HCT116 (cell line): ENCODE measurements around the gene NHERF2. TPM values are rescaled to one million over a fixed set of nuclear protein-coding genes. Genes with fewer than 3 reads are reported as not detected.

Experiments used
- ATAC-seq: fragments of 200-7000 bp; cut with Tn5 transposase; 2 replicates; pipeline ENCODE4 v1.9.1; 2020; ENCODE audit warnings: mild to moderate bottlenecking, moderate library complexity
- BruUV-seq: library from RNA; stranded (reverse); fragments of 400-500 nt; replicated peaks from 2 replicates; lab custom pipeline; 2021; lab: Mats Ljungman, UMichigan
- CTCF ChIA-PET: fragments of 300-600 bp; sonication (Branson Sonifier 250); formaldehyde crosslinking; loops from one replicate; lab custom pipeline; 2021; ENCODE audit warnings: antibody characterized with exemption; lab: Charles Lee
- POLR2A ChIA-PET: fragments of 300-600, 350-600 bp; sonication (Branson Sonifier 250); formaldehyde crosslinking; loops from one replicate; lab custom pipeline; 2021; ENCODE audit warnings: antibody characterized with exemption; lab: Charles Lee
- RAD21 ChIA-PET, 2 experiments: fragments of 300-600 bp; sonication (Branson Sonifier 250); formaldehyde crosslinking; loops; one replicate each; lab custom pipeline; 2023; ENCODE audit warnings: low total read pairs in 2 of 2; ENCODE audit not compliant: uncharacterized antibody in 2 of 2, unreplicated experiment in 2 of 2, low non-redundant PET in 1 of 2; lab: Charles Lee
- DNase-seq: peaks from one replicate; pipeline ENCODE4 v3.0.0-alpha.2; 2010; ENCODE audit warnings: low read depth, low spot score
- H2AFZ ChIP-seq: fragments of 200-600 bp; shearing (Covaris generic), sonication (generic); 2 replicates; pipeline ENCODE4 v1.6.1; 2017; ENCODE audit warnings: low read depth, mixed run types, mixed read lengths, antibody characterized with exemption, low read length; ENCODE audit not compliant: poor library complexity, severe bottlenecking
- H3K27ac ChIP-seq: 2 replicates; pipeline ENCODE4 v1.5.1; 2012; ENCODE audit warnings: low read depth, low read length
- H3K27me3 ChIP-seq: fragments of 200-600 bp; sonication (generic); 2 replicates; pipeline ENCODE4 v1.6.1; 2016; ENCODE audit warnings: mixed run types, low read length, mixed read lengths; ENCODE audit not compliant: insufficient read depth
- H3K36me3 ChIP-seq, 2 experiments: fragments of 200-500 bp in 1 of 2; fragments of 200-600 bp in 1 of 2; sonication (Bioruptor generic) in 1 of 2; sonication (generic) in 1 of 2; 2 replicates each; pipeline versions ENCODE4 v1.5.1 to v1.6.1; 2014 to 2016; ENCODE audit warnings: low read length in 2 of 2, inconsistent platforms in 1 of 2, mixed read lengths in 1 of 2, mixed run types in 1 of 2; ENCODE audit not compliant: insufficient read depth in 2 of 2, control insufficient read depth in 1 of 2
- H3K4me1 ChIP-seq, 2 experiments: fragments of 200-600 bp in 1 of 2; sonication (generic) in 1 of 2; 2 replicates each; pipeline versions ENCODE4 v1.5.1 to v1.6.1; 2012 to 2017; ENCODE audit warnings: low read length in 2 of 2, inconsistent platforms in 1 of 2, mild to moderate bottlenecking in 1 of 2, mixed read lengths in 1 of 2, mixed run types in 1 of 2, moderate library complexity in 1 of 2; ENCODE audit not compliant: insufficient read depth in 2 of 2, control insufficient read depth in 1 of 2
- H3K4me2 ChIP-seq: fragments of 200-600 bp; sonication (generic); 2 replicates; pipeline ENCODE4 v1.6.1; 2017; ENCODE audit warnings: mixed run types, low read length, mixed read lengths
- H3K4me3 ChIP-seq, 2 experiments: fragments of 200-600 bp in 1 of 2; sonication (generic) in 1 of 2; replicated peaks in 1 of 2; 2 replicates each; pipeline ENCODE4 v1.5.1; 2011 to 2016; ENCODE audit warnings: low read length in 2 of 2, control low read depth in 1 of 2, low read depth in 1 of 2, mild to moderate bottlenecking in 1 of 2, mixed read lengths in 1 of 2, mixed run types in 1 of 2
- H3K79me2 ChIP-seq: fragments of 200-600 bp; sonication (generic); 2 replicates; pipeline ENCODE4 v1.6.1; 2017; ENCODE audit warnings: mild to moderate bottlenecking, mixed run types, low read length, moderate library complexity, mixed read lengths; ENCODE audit not compliant: insufficient read depth
- H3K9ac ChIP-seq: fragments of 200-600 bp; sonication (generic); 2 replicates; pipeline ENCODE4 v1.6.1; 2016; ENCODE audit warnings: low read length, mixed read lengths
- H3K9me2 ChIP-seq: fragments of 200-600 bp; sonication (generic), shearing (Covaris generic); 2 replicates; pipeline ENCODE4 v1.6.1; 2017; ENCODE audit warnings: mixed run types, mild to moderate bottlenecking, moderate library complexity; ENCODE audit not compliant: insufficient read depth
- H3K9me3 ChIP-seq, 2 experiments: fragments of 200-500 bp in 1 of 2; fragments of 200-600 bp in 1 of 2; sonication (Bioruptor generic) in 1 of 2; sonication (generic) in 1 of 2; 2 replicates each; pipeline ENCODE4 v1.6.1; 2014 to 2017; ENCODE audit warnings: low read length in 2 of 2, mixed read lengths in 2 of 2, inconsistent platforms in 1 of 2, low read depth in 1 of 2, mild to moderate bottlenecking in 1 of 2, mixed run types in 1 of 2, moderate library complexity in 1 of 2; ENCODE audit not compliant: control insufficient read depth in 1 of 2, insufficient read depth in 1 of 2
- H4K20me1 ChIP-seq: fragments of 200-600 bp; sonication (generic), shearing (Covaris generic); 2 replicates; pipeline ENCODE4 v1.6.1; 2017; ENCODE audit warnings: mixed run types, mild to moderate bottlenecking, moderate library complexity; ENCODE audit not compliant: insufficient read depth
- ATF3 ChIP-seq: IDR thresholded peaks from 2 replicates; pipeline ENCODE4 v1.6.1; 2012
- CBX3 ChIP-seq: IDR thresholded peaks from 2 replicates; pipeline ENCODE4 v1.6.1; 2012; ENCODE audit warnings: low read depth
- CEBPB ChIP-seq: IDR thresholded peaks from 2 replicates; pipeline ENCODE4 v1.6.1; 2012; ENCODE audit warnings: low read depth
- ELF1 ChIP-seq: IDR thresholded peaks from 2 replicates; pipeline ENCODE4 v1.6.1; 2012; ENCODE audit warnings: low read depth, borderline replicate concordance
- EZH2 ChIP-seq: fragments of 200-600 bp; sonication (generic); IDR thresholded peaks from 2 replicates; pipeline ENCODE4 v1.6.1; 2017; ENCODE audit warnings: antibody characterized with exemption, mixed run types
- EZH2phosphoT487 ChIP-seq: fragments of 200-600 bp; IDR thresholded peaks from 2 replicates; pipeline ENCODE4 v1.6.1; 2018; ENCODE audit warnings: antibody characterized with exemption, borderline replicate concordance
- FOSL1 ChIP-seq: IDR thresholded peaks from 2 replicates; pipeline ENCODE4 v1.6.1; 2012; ENCODE audit warnings: low read depth
- JUND ChIP-seq: IDR thresholded peaks from 2 replicates; pipeline ENCODE4 v1.6.1; 2012
- MAX ChIP-seq: IDR thresholded peaks from 2 replicates; pipeline ENCODE4 v1.6.1; 2012
- POLR2A ChIP-seq: IDR thresholded peaks from 2 replicates; pipeline ENCODE4 v1.7.0; 2011; ENCODE audit warnings: borderline replicate concordance; ENCODE audit not compliant: insufficient read depth, insufficient read length; ENCODE audit errors: extremely low read depth
- POLR2AphosphoS5 ChIP-seq: IDR thresholded peaks from 2 replicates; pipeline ENCODE4 v1.6.1; 2011; ENCODE audit warnings: mild to moderate bottlenecking, low read depth, low read length, moderate library complexity
- RAD21 ChIP-seq: IDR thresholded peaks from 2 replicates; pipeline ENCODE4 v1.6.1; 2012; ENCODE audit warnings: low read depth, mild to moderate bottlenecking
- SIN3A ChIP-seq: IDR thresholded peaks from 2 replicates; pipeline ENCODE4 v1.6.1; 2012; ENCODE audit warnings: low read depth
- SP1 ChIP-seq: IDR thresholded peaks from 2 replicates; pipeline ENCODE4 v1.6.1; 2012; ENCODE audit warnings: low read depth
- SRF ChIP-seq: IDR thresholded peaks from 2 replicates; pipeline ENCODE4 v1.6.1; 2012; ENCODE audit warnings: low read depth
- TCF7L2 ChIP-seq: IDR thresholded peaks from 2 replicates; pipeline ENCODE4 v1.7.0; 2011; ENCODE audit warnings: borderline replicate concordance, inconsistent platforms; ENCODE audit not compliant: insufficient read depth, insufficient read length; ENCODE audit errors: extremely low read depth
- YY1 ChIP-seq: IDR thresholded peaks from 2 replicates; pipeline ENCODE4 v1.6.1; 2011; ENCODE audit warnings: low read length, low read depth, moderate library complexity, mild to moderate bottlenecking; ENCODE audit not compliant: insufficient replicate concordance; ENCODE audit errors: extremely low read depth
- ZBTB33 ChIP-seq: IDR thresholded peaks from 2 replicates; pipeline ENCODE4 v1.6.1; 2011; ENCODE audit warnings: mild to moderate bottlenecking, low read length, moderate library complexity; ENCODE audit not compliant: insufficient replicate concordance; ENCODE audit errors: extremely low read depth
- ZFX ChIP-seq: fragments of 450-650 bp; IDR thresholded peaks from 2 replicates; pipeline ENCODE4 v1.6.1; 2017
- intact Hi-C: fragments of 100-400 bp; cut with micrococcal nuclease; formaldehyde crosslinking; loops from 2 replicates; pipeline ENCODE4 v1.10.0; 2022
- total RNA-seq: library from RNA; stranded (reverse); gene quantifications from one replicate; pipeline ENCODE4 v1.2.1, GENCODE V29; 2021; ENCODE audit not compliant: unreplicated experiment

NHERF2 gene
- total RNA-seq, 1 experiment from 2014 or later, result 58.4 TPM

- Histone ChIP-seq H3K27ac (peak overlapping the region; percentile 88), H4K20me1 (no peaks in the 10 kb centered on the region), H3K9me3 (no peaks in the 10 kb centered on the region), H3K4me1 (peaks cover 39 to 68% of the 10 kb centered on the region in 2 experiments), H3K4me2 (peak overlapping the region; percentile 69), H3K79me2 (peaks cover 30% of the 10 kb centered on the region; the same call in 1 of the 2 replicates), H3K27me3 (no peaks in the 10 kb centered on the region), H3K36me3 (no peaks in the 10 kb centered on the region), H3K9me2 (no peaks in the 10 kb centered on the region), H2AFZ (no peak overlapping the region), H3K9ac (no peak overlapping the region; the same call in 1 of the 2 replicates), H3K4me3 (no peak overlapping the region; a peak in 1 of 4 replicates)
- ATAC-seq (no peak), DNase-seq (no peak)
- BruUV-seq, result no TSS peak
- POLR2A ChIA-PET, result interaction anchor here (1.0 to 1.6 kb wide), 2 partner anchors 131 kb away, joined by 3 to 4 read pairs; partner anchors contain the start of gene TRAF7
- intact Hi-C loops, result loop anchor here (10.0 kb wide), 1 partner anchor 231 kb away; the partner anchor contains the start of gene ECI1
- no peak for TF ChIP-seq POLR2A
- no peak for TF ChIP-seq ZFX
- no peak for TF ChIP-seq JUND
- no peak for TF ChIP-seq YY1
- no peak for TF ChIP-seq SRF
- no peak for TF ChIP-seq EZH2phosphoT487
- TF ChIP-seq TCF7L2, result no peak
- TF ChIP-seq RAD21, result no peak
- TF ChIP-seq ELF1, result no peak
- RAD21 ChIA-PET, result interaction anchor here in 1 of 2 experiments (2.1 kb wide), 1 partner anchor 117 kb away, joined by 12 read pairs; no protein-coding TSS in a partner anchor
- CTCF ChIA-PET, result interaction anchor here (0.7 to 2.4 kb wide), 6 partner anchors 11 to 127 kb away, joined by 4 to 15 read pairs (median 8); partner anchors contain the start of genes NTHL1 and TSC2
Observed at GRCh38 chr16:2024032-2024420, 2.7 kb upstream of the NHERF2 start.

GRCh38 chr16:2025251-2025650 is 1.5 kb upstream of the NHERF2 start:
- Histone ChIP-seq H2AFZ (no peak overlapping the region), H3K4me1 (peaks cover 35 to 59% of the 10 kb centered on the region in 2 experiments), H3K79me2 (peaks cover 28% of the 10 kb centered on the region; the same call in 1 of the 2 replicates), H3K9ac (no peak overlapping the region), H3K27me3 (no peaks in the 10 kb centered on the region), H3K9me2 (no peaks in the 10 kb centered on the region), H3K27ac (no peak overlapping the region; the same call in 1 of the 2 replicates), H3K36me3 (no peaks in the 10 kb centered on the region), H4K20me1 (no peaks in the 10 kb centered on the region), H3K4me3 (no peak overlapping the region), H3K4me2 (no peak overlapping the region), H3K9me3 (no peaks in the 10 kb centered on the region)
- intact Hi-C loops, result loop anchor here (10.0 kb wide), 1 partner anchor 230 kb away; the partner anchor contains the start of gene ECI1
- ATAC-seq (no peak), DNase-seq (no peak)
- CTCF ChIA-PET, result interaction anchor here (1.1 kb wide), 1 partner anchor 21 kb away, joined by 3 read pairs; no protein-coding TSS in a partner anchor
- TF ChIP-seq JUND (no peak), SP1 (no peak), ATF3 (no peak), FOSL1 (no peak), ZBTB33 (no peak), EZH2 (no peak), POLR2AphosphoS5 (no peak), POLR2A (no peak), MAX (no peak), CEBPB (no peak), CBX3 (no peak), EZH2phosphoT487 (no peak), SIN3A (no peak)
- no TSS peak for BruUV-seq
- RAD21 ChIA-PET, result interaction anchor here in 1 of 2 experiments (0.6 kb wide), 1 partner anchor 116 kb away, joined by 4 read pairs; no protein-coding TSS in a partner anchor
- POLR2A ChIA-PET, result interaction anchor here (0.5 to 1.6 kb wide), 2 partner anchors 116 to 130 kb away, joined by 3 read pairs; partner anchors contain the start of gene TRAF7
